Stomach (tissue), 19 donors: ENCODE results near the gene IFRD2. TPM values are rescaled to one million over a fixed set of nuclear protein-coding genes. Genes with fewer than 3 reads are reported as not detected.

ENCODE experiments used
- DNase-seq, 2 donors: peaks; one replicate each; pipeline versions ENCODE4 v3.0.0 to v3.0.0-alpha.2; 2013 to 2019
- H3K27ac ChIP-seq, 5 donors: fragments of 200-600 bp in 4 of 5; sonication (generic) in 4 of 5; one replicate each; pipeline ENCODE4 v1.5.1; 2013 to 2019; ENCODE audit warnings: mild to moderate bottlenecking in 1 of 5, moderate library complexity in 1 of 5
- H3K27me3 ChIP-seq, 3 donors: fragments of 200-600 bp; sonication (generic); one replicate each; pipeline ENCODE4 v1.5.1; 2017 to 2019; ENCODE audit warnings: mixed run types in 1 of 3
- H3K36me3 ChIP-seq, 4 donors: fragments of 200-600 bp; sonication (generic); 1 replicate in 3 of 4; 2 replicates in 1 of 4; pipeline ENCODE4 v1.5.1; 2016 to 2019
- H3K4me1 ChIP-seq, 4 donors: fragments of 200-600 bp; sonication (generic); one replicate each; pipeline ENCODE4 v1.5.1; 2016 to 2019
- H3K4me3 ChIP-seq, 4 donors: fragments of 200-600 bp; sonication (generic) in 3 of 4; one replicate each; pipeline ENCODE4 v1.5.1; 2016 to 2019; ENCODE audit warnings: mild to moderate bottlenecking in 1 of 4
- H3K9me3 ChIP-seq, 4 donors: fragments of 200-600 bp; sonication (generic); one replicate each; pipeline ENCODE4 v1.5.1; 2016 to 2019
- EP300 ChIP-seq: sonication (generic); formaldehyde crosslinking; IDR thresholded peaks from one replicate; pipeline ENCODE4 v1.6.1; 2017; ENCODE audit warnings: antibody characterized with exemption
- POLR2A ChIP-seq, 4 donors: fragments of 450-650 bp; IDR thresholded peaks; one replicate each; pipeline ENCODE4 v1.6.1; 2016; ENCODE audit warnings: antibody characterized with exemption in 4 of 4, control low read depth in 2 of 4, mild to moderate bottlenecking in 1 of 4, moderate library complexity in 1 of 4
- POLR2AphosphoS5 ChIP-seq, 3 donors: sonication (generic); formaldehyde crosslinking; IDR thresholded peaks; one replicate each; pipeline ENCODE4 v1.6.1; 2016; ENCODE audit warnings: antibody characterized with exemption in 3 of 3
- WGBS, 5 donors: extraction: QIAGEN DNeasy Blood & Tissue Kit in 3 of 5; methylation state at CpG; one replicate each; pipeline versions ENCODE4 v1.1.5 to v1.1.7; 2013 to 2018; 5-methylcytosine and 5-hydroxymethylcytosine counted together
- intact Hi-C: fragments of 100-400 bp; cut with DNase I; formaldehyde crosslinking; loops from one replicate; pipeline ENCODE4 v1.15.1; 2023; ENCODE audit warnings: low total_unique reads
- long read RNA-seq, 10 donors: transcript quantifications; one replicate each; lab custom pipeline, GENCODE V29; 2026
- polyA plus RNA-seq, 3 donors: library from polyadenylated mRNA; stranded (reverse); fragments of 200-250 nt; gene quantifications; one replicate each; pipeline ENCODE4 v1.2.3, GENCODE V29; 2013
- total RNA-seq, 5 donors: library from RNA; depleted of rRNA; stranded (reverse); fragments of >200 nt; gene quantifications; one replicate each; pipeline versions ENCODE4 v1.1.0 to v1.2.3, GENCODE V29; 2014 to 2016
- TF ChIP-seq, protein P1 (sequence below), 7 experiments: fragments of 450-650 bp in 4 of 7; fragments of 200-600 bp in 3 of 7; sonication (generic) in 3 of 7; IDR thresholded peaks; one replicate each; pipeline ENCODE4 v1.5.1; 2016 to 2019; ENCODE audit warnings: antibody characterized with exemption in 7 of 7, control low read depth in 2 of 7, mild to moderate bottlenecking in 1 of 7
- donor health status: healthy with polysubstance abuse.
- donor health status: Bipolar disorder and iron deficiency.
- donor health status: healthy.

IFRD2 gene, protein sequence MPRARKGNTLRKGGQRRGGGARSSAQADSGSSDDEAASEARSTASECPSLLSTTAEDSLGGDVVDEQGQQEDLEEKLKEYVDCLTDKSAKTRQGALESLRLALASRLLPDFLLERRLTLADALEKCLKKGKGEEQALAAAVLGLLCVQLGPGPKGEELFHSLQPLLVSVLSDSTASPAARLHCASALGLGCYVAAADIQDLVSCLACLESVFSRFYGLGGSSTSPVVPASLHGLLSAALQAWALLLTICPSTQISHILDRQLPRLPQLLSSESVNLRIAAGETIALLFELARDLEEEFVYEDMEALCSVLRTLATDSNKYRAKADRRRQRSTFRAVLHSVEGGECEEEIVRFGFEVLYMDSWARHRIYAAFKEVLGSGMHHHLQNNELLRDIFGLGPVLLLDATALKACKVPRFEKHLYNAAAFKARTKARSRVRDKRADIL
- total RNA-seq (100 to 1,000 TPM in 3 of 5 donors, 10 to 100 TPM in 2; 69.9 to 254 (median 193) TPM), polyA plus RNA-seq (100 to 1,000 TPM in 2 of 3 donors, 10 to 100 TPM in 1; 98.1 to 118 (median 108) TPM)
- long read RNA-seq, donor 1, transcript IFRD2-202 (12 exons, 2,109 nt): major isoform, 5 of 5 reads
- long read RNA-seq, donor 1, partial matches to known transcripts: 0 of 5 reads
- long read RNA-seq, donor 1, other reads (novel, unspliced or antisense): 0 of 5 reads
- long read RNA-seq, donor 2, transcript IFRD2-202 (12 exons, 2,109 nt): major isoform, 5 of 6 reads
- long read RNA-seq, donor 2, partial matches to known transcripts: 0 of 6 reads
- long read RNA-seq, donor 2, other reads (novel, unspliced or antisense): 0 of 6 reads
- long read RNA-seq, donor 3, transcript IFRD2-202 (12 exons, 2,109 nt): major isoform, 10 of 18 reads
- long read RNA-seq, donor 3, partial matches to known transcripts: 7 of 18 reads
- long read RNA-seq, donor 3, other reads (novel, unspliced or antisense): 0 of 18 reads
- long read RNA-seq, donor 4, partial matches to known transcripts: 0 of 3 reads
- long read RNA-seq, donor 4, other reads (novel, unspliced or antisense): 0 of 3 reads
- long read RNA-seq, donor 5, transcript IFRD2-202 (12 exons, 2,109 nt): major isoform, 8 of 17 reads
- long read RNA-seq, donor 5, partial matches to known transcripts: 6 of 17 reads
- long read RNA-seq, donor 5, other reads (novel, unspliced or antisense): 0 of 17 reads
- long read RNA-seq, donor 6: 0 reads
- long read RNA-seq, donor 7, transcript IFRD2-206 (2 exons, 891 nt): minor isoform, 5 of 14 reads
- long read RNA-seq, donor 7, transcript IFRD2-202 (12 exons, 2,109 nt): major isoform, 9 of 14 reads
- long read RNA-seq, donor 7, partial matches to known transcripts: 0 of 14 reads
- long read RNA-seq, donor 7, other reads (novel, unspliced or antisense): 0 of 14 reads
- long read RNA-seq, donor 8, transcript IFRD2-202 (12 exons, 2,109 nt): major isoform, 6 of 9 reads
- long read RNA-seq, donor 8, partial matches to known transcripts: 0 of 9 reads
- long read RNA-seq, donor 8, other reads (novel, unspliced or antisense): 0 of 9 reads
- long read RNA-seq, donor 9, transcript IFRD2-202 (12 exons, 2,109 nt): major isoform, 9 of 11 reads
- long read RNA-seq, donor 9, partial matches to known transcripts: 0 of 11 reads
- long read RNA-seq, donor 9, other reads (novel, unspliced or antisense): 0 of 11 reads
- long read RNA-seq, donor 10, partial matches to known transcripts: 0 of 4 reads
- long read RNA-seq, donor 10, other reads (novel, unspliced or antisense): 0 of 4 reads

DNA sequence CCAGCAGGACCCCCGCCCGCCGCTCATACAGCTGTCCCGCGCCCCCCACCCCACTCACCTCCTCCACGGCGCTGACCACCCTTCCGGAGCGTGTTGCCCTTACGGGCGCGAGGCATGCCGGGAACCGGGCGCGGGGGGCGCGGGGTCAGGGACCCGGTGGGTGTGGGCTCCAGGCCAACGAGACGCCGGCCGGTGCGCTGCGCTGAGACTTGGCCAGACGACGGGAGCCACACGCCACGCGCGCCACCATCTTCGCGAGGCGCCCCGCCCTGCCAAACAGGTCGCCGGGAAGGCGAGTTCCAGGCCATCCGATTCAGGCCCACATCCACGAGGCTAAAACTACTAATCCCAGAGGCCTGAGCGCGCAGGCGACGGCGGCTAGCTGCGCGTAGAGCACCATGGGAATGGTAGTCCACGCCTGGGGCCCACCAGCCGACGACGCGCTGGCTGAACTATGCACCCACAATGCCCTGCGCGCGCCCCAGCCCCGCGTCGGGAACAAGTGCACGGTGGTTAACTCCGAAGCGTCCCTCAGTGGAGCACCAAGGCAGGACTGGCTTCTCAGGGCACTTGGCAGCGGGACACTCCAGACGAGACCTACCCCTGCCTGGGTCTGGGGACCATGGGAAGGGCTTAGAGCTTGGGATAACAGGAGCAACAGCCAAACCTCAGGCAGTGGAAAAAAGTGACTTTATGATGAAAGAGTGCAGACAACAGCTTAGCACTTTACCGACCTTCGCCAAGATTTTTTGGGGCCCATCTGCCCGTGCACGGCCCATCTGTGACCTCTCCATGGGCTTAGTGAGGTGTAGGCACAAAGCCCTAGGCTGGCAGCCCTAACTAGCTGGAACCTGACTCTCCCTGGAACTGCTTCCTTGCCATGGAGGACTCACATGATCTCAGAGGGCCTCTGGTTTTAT is at the start of gene IFRD2:
TSS of gene IFRD2 (minus strand) at position 271 of the 920 bp plus-strand sequence. CDS start at position 116, 155 bp downstream.
- Histone ChIP-seq H3K9me3 (no peaks in the 10 kb centered on the region), H3K27me3 (no peaks in the 10 kb centered on the region), H3K4me1 (peaks cover 30 to 52% (median 47%) of the 10 kb centered on the region in 4 donors), H3K4me3 (peak within 1 kb of the TSS; percentile 86 to 99 (median 96)), H3K27ac (peak within 1 kb of the TSS; percentile 95 to 99 (median 97)), H3K36me3 (peaks cover 37 to 45% (median 39%) of the 10 kb centered on the region in 4 donors)
- DNase-seq: peak; percentile 98 to 99
- TF ChIP-seq, protein P1, sequence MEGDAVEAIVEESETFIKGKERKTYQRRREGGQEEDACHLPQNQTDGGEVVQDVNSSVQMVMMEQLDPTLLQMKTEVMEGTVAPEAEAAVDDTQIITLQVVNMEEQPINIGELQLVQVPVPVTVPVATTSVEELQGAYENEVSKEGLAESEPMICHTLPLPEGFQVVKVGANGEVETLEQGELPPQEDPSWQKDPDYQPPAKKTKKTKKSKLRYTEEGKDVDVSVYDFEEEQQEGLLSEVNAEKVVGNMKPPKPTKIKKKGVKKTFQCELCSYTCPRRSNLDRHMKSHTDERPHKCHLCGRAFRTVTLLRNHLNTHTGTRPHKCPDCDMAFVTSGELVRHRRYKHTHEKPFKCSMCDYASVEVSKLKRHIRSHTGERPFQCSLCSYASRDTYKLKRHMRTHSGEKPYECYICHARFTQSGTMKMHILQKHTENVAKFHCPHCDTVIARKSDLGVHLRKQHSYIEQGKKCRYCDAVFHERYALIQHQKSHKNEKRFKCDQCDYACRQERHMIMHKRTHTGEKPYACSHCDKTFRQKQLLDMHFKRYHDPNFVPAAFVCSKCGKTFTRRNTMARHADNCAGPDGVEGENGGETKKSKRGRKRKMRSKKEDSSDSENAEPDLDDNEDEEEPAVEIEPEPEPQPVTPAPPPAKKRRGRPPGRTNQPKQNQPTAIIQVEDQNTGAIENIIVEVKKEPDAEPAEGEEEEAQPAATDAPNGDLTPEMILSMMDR (IDR thresholded peaks at IDR 0.05): no peak
- TF ChIP-seq POLR2AphosphoS5 (IDR thresholded peaks at IDR 0.05) (peak; percentile 85 to 98 (median 93)), POLR2A (IDR thresholded peaks at IDR 0.05) (no peak), EP300 (no peak)
- WGBS, 5 donors: 0 to 1% (median 1%) methylated on average over 28 to 67 of the region's 67 CpGs
- intact Hi-C loops: no loop called here

DNA sequence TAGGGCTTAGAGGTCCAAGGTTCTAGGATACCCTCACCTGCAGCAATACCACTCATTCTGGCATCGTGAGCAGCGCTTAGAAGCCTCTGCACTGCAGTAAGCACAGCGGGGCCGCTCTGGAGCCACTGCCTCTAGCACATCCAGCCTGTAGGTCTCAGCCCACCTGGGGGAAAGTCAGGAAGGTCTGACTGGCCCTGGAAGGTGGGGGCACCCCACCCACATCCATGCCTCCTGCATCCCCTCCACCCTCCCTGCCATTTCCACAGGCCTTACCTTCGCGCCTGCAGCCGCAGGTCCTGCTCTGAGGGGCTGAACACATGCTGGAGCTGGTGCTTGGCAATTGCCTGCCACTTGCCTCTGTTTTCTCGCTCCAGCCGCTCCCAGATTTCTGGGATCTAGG is 49.3 kb upstream of the IFRD2 start:
- H3K27me3 ChIP-seq: no peaks in the 10 kb centered on the region
- H3K36me3 ChIP-seq: no peaks in the 10 kb centered on the region
- WGBS, 5 donors: 86 to 94% (median 90%) methylated on average over 5 to 9 of the region's 9 CpGs
- no peak for TF ChIP-seq EP300
- H3K4me1 ChIP-seq: peaks cover 40 to 67% (median 59%) of the 10 kb centered on the region in 4 donors
- peak overlapping the region; percentile 50 to 52 (median 52) for H3K4me3 ChIP-seq
- no peaks in the 10 kb centered on the region for H3K9me3 ChIP-seq
- H3K27ac ChIP-seq: peak overlapping the region; percentile 69 to 99 (median 96)
- DNase-seq: no peak
- intact Hi-C loops: no loop called here

DNA sequence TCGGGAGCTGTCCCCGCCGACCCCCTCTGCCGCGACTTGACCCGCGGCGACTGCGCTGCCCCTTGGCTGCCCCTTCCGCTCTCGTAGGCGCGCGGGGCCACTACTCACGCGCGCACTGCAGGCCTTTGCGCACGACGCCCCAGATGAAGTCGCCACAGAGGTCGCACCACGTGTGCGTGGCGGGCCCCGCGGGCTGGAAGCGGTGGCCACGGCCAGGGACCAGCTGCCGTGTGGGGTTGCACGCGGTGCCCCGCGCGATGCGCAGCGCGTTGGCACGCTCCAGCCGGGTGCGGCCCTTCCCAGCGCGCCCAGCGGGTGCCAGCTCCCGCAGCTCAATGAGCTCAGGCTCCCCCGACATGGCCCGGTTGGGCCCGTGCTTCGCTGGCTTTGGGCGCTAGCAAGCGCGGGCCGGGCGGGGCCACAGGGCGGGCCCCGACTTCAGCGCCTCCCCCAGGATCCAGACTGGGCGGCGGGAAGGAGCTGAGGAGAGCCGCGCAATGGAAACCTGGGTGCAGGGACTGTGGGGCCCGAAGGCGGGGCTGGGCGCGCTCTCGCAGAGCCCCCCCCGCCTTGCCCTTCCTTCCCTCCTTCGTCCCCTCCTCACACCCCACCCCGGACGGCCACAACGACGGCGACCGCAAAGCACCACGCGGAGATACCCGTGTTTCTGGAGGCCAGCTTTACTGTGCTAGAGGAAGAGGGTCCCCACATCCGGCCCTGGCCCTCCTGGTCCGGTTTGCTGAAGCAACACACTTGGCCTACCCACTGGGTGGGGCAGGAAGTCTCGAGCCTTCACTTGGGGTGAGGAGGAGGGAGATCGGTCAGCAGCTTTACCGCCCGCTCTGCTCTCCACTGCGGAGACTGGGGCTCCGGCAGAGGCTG is 48.5 kb upstream of the IFRD2 start, which contains the start of gene RASSF1:
TSS of gene RASSF1 (minus strand) at position 389 of the 882 bp plus-strand sequence. CDS start at position 358, 31 bp downstream.
- DNase-seq: peak; percentile 79 to 91
- TF ChIP-seq POLR2A (IDR thresholded peaks at IDR 0.05) (peak in 1 of 4 donors; percentile 18), EP300 (no peak), POLR2AphosphoS5 (IDR thresholded peaks at IDR 0.05) (peak in 2 of 3 donors; percentile 39 to 64)
- TF ChIP-seq, protein P1 (IDR thresholded peaks at IDR 0.05): no peak
- H3K36me3 ChIP-seq: no peaks in the 10 kb centered on the region
- WGBS, 5 donors: 1 to 7% (median 3%) methylated on average over 44 to 85 of the region's 85 CpGs
- peak within 1 kb of the TSS; percentile 50 to 52 (median 52) for H3K4me3 ChIP-seq
- H3K4me1 ChIP-seq: peaks cover 46 to 67% (median 61%) of the 10 kb centered on the region in 4 donors
- no peaks in the 10 kb centered on the region for H3K9me3 ChIP-seq
- peak within 1 kb of the TSS; percentile 69 to 99 (median 96) for H3K27ac ChIP-seq
- intact Hi-C loops: no loop called here
- H3K27me3 ChIP-seq: no peaks in the 10 kb centered on the region
